HG03521 (cell line): ENCODE results near the gene RAB43.

ENCODE experiments used
- ATAC-seq: cut with Tn5 transposase; IDR thresholded peaks from one replicate; pipeline ENCODE4 v1.9.1; 2021; ENCODE audit warnings: mild to moderate bottlenecking, moderate library complexity; ENCODE audit not compliant: unreplicated experiment

The RAB43 gene

DNA sequence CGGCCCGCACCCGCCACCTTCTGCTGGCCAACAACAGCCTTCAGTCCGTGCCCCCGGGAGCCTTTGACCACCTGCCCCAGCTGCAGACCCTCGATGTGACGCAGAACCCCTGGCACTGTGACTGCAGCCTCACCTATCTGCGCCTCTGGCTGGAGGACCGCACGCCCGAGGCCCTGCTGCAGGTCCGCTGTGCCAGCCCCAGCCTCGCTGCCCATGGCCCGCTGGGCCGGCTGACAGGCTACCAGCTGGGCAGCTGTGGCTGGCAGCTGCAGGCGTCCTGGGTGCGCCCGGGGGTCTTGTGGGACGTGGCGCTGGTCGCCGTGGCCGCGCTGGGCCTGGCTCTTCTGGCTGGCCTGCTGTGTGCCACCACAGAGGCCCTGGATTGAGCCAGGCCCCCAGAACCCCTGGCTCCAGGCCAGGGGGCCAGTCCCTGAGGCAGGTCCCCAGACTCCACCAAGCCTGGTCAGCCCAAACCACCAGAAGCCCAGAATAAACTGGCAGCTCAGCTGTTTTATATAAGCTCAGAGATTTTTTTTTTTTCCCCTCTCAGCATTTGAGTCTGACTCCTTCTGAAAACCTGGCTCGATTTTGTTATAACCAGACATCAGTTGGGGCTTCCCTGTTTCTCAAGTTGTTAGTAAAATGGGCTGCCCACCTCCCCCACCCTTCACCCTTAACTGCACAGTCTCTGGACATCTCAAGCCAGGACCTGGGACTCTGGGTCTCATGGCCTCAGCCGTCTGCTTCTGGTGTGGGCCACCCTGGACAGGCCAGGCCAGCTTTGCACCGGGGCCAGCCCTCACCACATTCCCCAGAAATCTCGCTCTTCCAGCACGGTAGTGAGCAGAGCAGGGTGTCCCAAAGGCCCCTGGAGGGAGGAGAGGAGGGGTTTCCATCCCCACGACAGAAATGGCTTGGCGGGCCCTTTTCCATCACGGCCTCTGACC is 59.4 kb downstream of the RAB43 start:
- no peak for ATAC-seq

- no peak for ATAC-seq
Measured at GRCh38 chr3:129061023-129061887, 60.3 kb downstream of the RAB43 start.

DNA sequence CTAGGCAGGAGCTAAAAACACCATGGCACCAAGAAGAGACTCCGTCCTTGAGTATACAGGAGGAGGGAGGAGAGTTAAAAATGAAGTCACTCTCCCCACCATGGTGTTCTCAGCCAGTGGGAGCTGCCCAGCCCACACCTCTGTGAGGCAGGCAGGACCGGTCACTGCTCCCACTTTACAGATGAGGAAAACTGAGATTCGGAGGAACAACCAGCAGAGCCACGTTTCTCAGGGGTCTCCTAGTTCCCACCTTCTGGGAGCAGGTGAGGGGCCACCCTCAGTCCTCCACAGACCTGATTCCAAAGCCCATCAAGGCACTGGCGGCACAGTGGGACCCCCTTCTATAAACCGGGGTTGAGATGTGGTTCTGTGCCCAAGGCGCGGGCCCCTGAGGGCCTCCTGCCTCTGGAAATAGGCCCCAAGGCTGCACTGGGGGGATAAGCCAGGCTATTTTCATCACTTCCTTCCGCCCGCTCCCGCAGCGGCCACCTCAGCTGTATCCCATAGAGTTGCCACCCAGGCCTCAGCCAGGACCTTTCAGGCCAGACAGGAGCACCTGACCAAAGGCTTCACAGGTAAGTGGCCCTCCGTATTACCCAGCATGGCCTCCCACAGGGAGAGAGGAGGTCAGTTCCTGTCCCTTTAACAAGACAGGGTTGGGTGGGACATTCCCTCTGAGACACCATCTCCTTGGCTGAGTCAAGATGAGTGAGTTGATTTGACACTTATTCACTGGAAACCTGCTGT is 61.2 kb downstream of the RAB43 start, which contains the start of gene GP9:
TSS of gene GP9 (plus strand) at position 504 of the 747 bp plus-strand sequence. CDS start 961 bp downstream, outside the sequence.
- no peak for ATAC-seq

DNA sequence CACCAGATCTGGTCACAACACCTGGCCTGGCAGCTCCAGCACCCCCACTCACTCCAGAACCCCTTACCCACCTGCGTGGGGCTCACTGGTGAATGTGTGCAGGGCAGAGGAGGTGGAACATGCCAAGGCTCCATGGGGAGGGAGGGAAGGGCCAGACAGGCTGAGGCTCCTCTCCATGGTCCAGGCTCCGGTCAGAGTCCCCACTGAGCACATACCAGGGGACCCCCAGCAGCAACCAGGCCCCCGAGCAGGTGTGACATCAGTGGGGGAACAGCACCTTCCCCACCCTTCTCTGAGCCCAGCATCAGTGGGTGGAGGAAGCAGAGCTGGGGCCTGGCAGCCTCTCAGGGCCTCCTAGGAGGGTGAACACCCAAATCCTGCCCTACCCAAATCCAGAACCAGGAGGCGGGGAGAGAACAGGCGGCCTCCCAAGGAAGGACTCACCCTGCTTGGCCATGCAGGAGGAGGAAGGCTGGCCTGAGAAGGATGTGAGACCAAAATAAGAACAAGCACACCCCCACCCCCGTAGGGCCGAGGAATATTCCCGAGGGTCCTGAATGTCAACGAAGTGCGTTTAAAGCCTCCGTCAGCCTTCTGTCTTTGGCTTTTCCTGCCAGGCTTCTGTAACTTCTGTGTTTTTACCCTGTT is 62.2 kb downstream of the RAB43 start:
- no peak for ATAC-seq

- no peak for ATAC-seq
Measured at GRCh38 chr3:129058441-129059200, 63.0 kb downstream of the RAB43 start.

GRCh38 chr3:129057249-129057648 is 64.4 kb downstream of the RAB43 start:
- ATAC-seq: no peak

- no peak for ATAC-seq
Measured at GRCh38 chr3:129056451-129057173, 65.0 kb downstream of the RAB43 start.

GRCh38 chr3:129054605-129055104 is 66.9 kb downstream of the RAB43 start:
- no peak for ATAC-seq

- ATAC-seq: no peak
Measured at GRCh38 chr3:129052675-129053074, 68.9 kb downstream of the RAB43 start.

DNA sequence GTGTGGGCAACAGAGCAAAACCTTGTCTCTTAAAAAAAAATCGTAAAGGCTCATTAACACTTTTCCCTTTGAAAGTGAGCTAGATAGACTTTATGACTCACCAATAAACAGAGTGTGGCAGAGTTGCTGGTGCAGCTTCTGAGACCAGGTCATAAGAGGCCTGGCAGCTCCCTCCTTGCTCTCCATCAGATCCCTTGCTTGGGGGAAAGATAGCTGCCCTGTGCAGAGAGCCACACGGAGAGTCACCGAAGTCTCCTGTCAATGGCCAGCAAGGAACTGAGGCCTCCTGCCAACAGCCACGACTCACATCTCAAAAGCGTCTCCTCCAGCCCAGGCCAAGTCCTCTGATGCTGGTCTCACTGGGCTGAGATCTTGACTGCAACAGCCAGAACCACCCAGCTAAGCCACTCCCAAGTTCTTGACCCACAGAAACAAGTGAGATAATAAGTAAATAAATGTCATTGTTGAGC is 69.7 kb downstream of the RAB43 start:
- no peak for ATAC-seq

DNA sequence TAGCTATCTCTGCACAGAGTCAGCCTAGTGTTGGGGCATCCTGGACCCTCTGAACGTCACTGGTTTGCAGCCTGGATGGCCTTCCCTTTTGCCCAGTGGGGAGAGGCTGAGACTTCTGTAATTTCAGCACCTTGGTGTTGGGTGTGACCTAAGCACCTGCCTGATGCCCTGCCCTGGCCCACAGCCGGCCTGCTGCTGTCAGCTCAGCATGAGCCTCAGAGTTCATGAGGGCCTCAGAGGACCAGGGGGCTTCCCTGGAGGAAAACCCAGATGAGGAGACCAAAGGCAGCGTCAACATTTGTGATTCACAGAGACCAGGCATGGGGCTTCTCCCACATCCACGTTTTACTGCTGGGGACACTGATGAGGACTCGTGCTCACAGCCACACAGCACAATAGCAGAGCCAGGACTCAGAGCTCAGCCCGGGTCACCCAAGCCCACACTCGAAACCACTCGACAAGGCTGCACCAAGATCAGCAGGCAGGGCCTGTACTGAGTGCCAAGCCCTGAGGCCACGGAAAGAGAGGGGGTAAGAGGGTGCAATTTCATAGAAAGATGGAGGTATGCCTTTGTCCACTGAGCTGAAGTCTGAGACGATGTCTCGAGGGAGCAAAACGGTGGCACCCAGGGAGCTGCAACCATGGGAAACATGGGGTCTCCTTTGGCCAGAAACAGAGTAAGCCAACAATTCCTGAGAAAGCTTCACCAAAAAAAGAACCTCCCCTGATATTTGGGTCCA is 70.9 kb downstream of the RAB43 start:
- no peak for ATAC-seq

GRCh38 chr3:129047553-129047839 is 74.1 kb downstream of the RAB43 start:
- ATAC-seq: no peak

DNA sequence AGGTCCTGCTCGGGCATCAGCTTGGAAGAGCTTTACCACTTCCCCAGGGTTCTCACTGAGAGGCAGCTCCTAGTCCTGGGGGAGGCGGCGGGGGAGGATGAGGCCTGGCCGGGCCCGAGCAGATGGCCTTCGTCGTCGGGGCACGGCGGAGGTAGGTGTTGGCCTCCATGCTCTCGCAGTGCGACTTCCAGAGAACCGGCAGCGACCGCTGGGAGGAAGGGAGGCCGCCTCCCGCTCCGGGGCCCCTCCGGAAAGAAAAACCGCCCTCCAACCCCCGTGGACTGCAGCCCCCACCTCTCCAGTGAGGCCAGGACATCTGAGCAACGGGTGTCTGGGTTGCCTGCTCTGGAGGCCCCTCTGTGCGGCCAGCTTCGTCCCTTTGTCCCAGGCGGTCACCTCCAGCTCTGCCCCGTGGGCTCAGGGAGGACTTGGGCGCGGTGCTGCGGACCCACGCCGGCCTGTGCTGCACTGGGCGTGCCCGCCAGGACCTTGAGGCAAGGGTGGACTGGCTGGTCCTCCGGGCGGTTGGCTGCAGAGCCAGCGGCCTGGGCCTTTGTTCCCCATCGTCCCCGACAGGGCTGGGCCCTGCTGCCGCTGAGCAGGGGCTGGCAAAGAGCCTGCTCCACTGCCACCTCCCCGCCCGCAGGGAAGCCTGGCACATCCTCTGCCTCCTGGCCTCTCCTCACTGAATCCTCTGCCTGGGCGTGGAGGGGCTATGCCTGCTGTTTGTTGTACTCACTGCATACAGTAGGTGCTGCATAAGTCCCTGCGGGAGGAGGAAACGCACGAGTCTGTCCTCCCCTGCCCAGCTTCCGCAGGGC is 74.7 kb downstream of the RAB43 start:
- no peak for ATAC-seq

- ATAC-seq: no peak
Measured at GRCh38 chr3:129046037-129046731, 75.4 kb downstream of the RAB43 start.

DNA sequence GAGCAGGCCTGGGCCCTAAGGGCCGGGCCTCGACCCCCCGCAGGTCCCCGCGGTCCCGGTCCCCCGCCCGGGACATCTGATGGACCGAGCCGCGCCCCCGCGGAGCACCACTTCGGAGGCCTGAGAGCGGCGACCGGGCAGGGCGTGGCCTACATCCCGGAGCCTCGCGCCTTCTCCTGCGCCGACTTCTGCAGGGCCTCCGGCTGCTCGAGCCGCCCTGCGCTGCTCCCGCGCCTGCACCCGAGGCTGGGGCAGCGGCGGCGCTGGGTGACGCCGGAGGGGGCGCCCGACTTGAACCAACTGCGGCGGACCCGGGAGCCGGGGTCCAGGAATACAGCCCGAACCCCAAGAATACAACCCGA is 75.9 kb downstream of the RAB43 start:
- no peak for ATAC-seq

GRCh38 chr3:129040579-129041300 is 80.9 kb downstream of the RAB43 start:
- no peak for ATAC-seq
